GM12865 (cell line): ENCODE data around the gene BHMT.
A peak's percentile ranks its signal among the peaks of the same experiment; 100 is the strongest.

Experiments
- DNase-seq: peaks from one replicate; pipeline ENCODE4 v3.0.0; 2010; ENCODE audit warnings: low read depth
- H3K4me3 ChIP-seq: 2 replicates; pipeline ENCODE4 v1.5.1; 2011; ENCODE audit warnings: mild to moderate bottlenecking, low read depth, low read length, control low read depth
- TF ChIP-seq, protein P1 (sequence below): IDR thresholded peaks from 2 replicates; pipeline ENCODE4 v1.5.1; 2011; ENCODE audit warnings: low read length, control low read depth, low read depth, inconsistent platforms; ENCODE audit not compliant: insufficient read depth; ENCODE audit errors: missing control alignments

Gene BHMT

DNA sequence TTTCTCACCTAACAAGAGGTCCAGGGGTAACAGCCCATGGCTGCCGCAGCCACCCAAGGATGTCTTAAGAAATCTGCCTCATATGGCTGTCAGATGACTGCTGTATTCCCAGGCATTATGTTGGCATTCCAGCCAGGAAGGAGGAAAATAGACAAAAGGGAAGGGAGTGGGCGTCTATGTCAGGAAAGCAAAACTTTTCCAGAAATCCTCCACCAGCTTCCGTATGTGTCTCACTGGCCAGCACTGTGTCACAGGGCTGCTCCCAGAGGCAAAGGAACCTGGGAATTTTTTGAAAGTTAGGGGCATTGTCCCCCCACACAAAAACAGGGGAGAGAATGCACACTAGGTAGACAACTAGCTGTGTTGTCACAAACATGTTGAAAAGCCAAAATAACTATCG lies 34.8 kb upstream of the BHMT start:
- TF ChIP-seq, protein P1, sequence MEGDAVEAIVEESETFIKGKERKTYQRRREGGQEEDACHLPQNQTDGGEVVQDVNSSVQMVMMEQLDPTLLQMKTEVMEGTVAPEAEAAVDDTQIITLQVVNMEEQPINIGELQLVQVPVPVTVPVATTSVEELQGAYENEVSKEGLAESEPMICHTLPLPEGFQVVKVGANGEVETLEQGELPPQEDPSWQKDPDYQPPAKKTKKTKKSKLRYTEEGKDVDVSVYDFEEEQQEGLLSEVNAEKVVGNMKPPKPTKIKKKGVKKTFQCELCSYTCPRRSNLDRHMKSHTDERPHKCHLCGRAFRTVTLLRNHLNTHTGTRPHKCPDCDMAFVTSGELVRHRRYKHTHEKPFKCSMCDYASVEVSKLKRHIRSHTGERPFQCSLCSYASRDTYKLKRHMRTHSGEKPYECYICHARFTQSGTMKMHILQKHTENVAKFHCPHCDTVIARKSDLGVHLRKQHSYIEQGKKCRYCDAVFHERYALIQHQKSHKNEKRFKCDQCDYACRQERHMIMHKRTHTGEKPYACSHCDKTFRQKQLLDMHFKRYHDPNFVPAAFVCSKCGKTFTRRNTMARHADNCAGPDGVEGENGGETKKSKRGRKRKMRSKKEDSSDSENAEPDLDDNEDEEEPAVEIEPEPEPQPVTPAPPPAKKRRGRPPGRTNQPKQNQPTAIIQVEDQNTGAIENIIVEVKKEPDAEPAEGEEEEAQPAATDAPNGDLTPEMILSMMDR: no peak
- DNase-seq: no peak
- H3K4me3 ChIP-seq: no peak overlapping the region

DNA sequence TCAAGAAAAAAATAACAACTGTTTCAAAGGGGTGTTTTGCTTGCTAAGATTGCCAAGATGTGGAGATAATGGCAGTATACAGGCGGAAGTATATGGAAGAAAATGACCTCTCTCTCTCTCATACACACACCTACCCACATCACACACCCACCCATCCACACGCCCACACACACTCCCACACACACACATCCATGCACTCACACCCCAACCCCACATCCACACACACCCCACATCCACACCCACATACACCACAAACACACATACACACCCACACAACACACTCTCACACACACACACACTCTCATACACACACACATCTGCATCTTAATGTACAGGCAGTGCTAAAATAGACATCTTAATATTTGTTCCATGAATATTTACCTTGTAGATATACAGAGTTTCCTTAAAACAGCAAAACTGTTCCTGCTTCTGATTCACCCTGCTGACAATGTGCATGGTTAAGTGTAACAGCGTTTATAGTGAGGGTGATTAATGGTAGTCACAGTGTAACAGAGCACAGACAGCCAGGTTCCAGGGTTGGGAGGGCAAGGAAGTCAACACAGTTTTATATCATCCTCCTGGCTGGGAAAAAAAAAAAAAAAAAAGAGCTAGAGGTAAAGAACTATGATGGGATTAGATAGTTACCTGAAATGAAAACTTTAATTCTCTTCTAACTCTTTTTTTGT lies 33.8 kb upstream of the BHMT start:
- TF ChIP-seq, protein P1: no peak
- H3K4me3 ChIP-seq: no peak overlapping the region
- no peak for DNase-seq

- H3K4me3 ChIP-seq: no peak overlapping the region
- DNase-seq: no peak
- TF ChIP-seq, protein P1: no peak
Measured at GRCh38 chr5:79080804-79081203, 30.8 kb upstream of the BHMT start.

GRCh38 chr5:79081779-79082178 lies 29.8 kb upstream of the BHMT start:
- TF ChIP-seq, protein P1: no peak
- no peak overlapping the region for H3K4me3 ChIP-seq
- DNase-seq: no peak

- H3K4me3 ChIP-seq: no peak overlapping the region
- TF ChIP-seq, protein P1: no peak
- peak; percentile 23 for DNase-seq
Measured at GRCh38 chr5:79086116-79086515, 25.5 kb upstream of the BHMT start.

- H3K4me3 ChIP-seq: no peak overlapping the region
- TF ChIP-seq, protein P1: no peak
- DNase-seq: no peak
Measured at GRCh38 chr5:79088507-79088906, 23.1 kb upstream of the BHMT start.

- H3K4me3 ChIP-seq: no peak overlapping the region
- no peak for DNase-seq
- TF ChIP-seq, protein P1: no peak
Measured at GRCh38 chr5:79091064-79091463, 20.5 kb upstream of the BHMT start.
